NCI-H2029 (cell line): ENCODE measurements around the gene WDR12.
A peak's percentile ranks its signal among the peaks of the same experiment; 100 is the strongest.
"Not testable (repeated sequence)": the region's sequence is repeated elsewhere in the genome, so short reads cannot be mapped to it uniquely, and the experiment has no call there.

Source experiments
- DNase-seq: peaks from one replicate; lab custom pipeline; 2025; lab: John Stamatoyannopoulos, UW

Gene WDR12

GRCh38 chr2:202911512-202912341, at the start of gene WDR12, which contains the start of gene CARF:
Gene WDR12 (minus strand): TSS chr2:202911673. CDS start chr2:202911476, 197 bp downstream.
Gene CARF (plus strand): TSS chr2:202912275. CDS start chr2:202941903, 29,628 bp downstream.
- DNase-seq, result peak; percentile 88

- DNase-seq, result no peak
These were observed 49.1 kb upstream of the WDR12 start for GRCh38 chr2:202960524-202960923.

- no peak for DNase-seq
These were observed 39.1 kb upstream of the WDR12 start for GRCh38 chr2:202950592-202950991.

- DNase-seq, result not testable (repeated sequence)
These were observed 37.9 kb upstream of the WDR12 start for GRCh38 chr2:202949333-202949732.

GRCh38 chr2:202945497-202945896, 34.0 kb upstream of the WDR12 start:
- DNase-seq, result no peak

GRCh38 chr2:202944816-202945215, 33.3 kb upstream of the WDR12 start:
- DNase-seq, result no peak

- no peak for DNase-seq
These were observed 32.9 kb upstream of the WDR12 start for GRCh38 chr2:202944408-202944807.

- DNase-seq, result no peak
These were observed 30.3 kb upstream of the WDR12 start for GRCh38 chr2:202941771-202942170.

GRCh38 chr2:202938960-202939359, 27.5 kb upstream of the WDR12 start:
- no peak for DNase-seq

- no peak for DNase-seq
These were observed 23.0 kb upstream of the WDR12 start for GRCh38 chr2:202934456-202934855.

- DNase-seq, result no peak
These were observed 22.5 kb upstream of the WDR12 start for GRCh38 chr2:202933958-202934357.

GRCh38 chr2:202933139-202933510, 21.7 kb upstream of the WDR12 start:
- DNase-seq, result no peak

GRCh38 chr2:202932425-202933138, 21.1 kb upstream of the WDR12 start:
- no peak for DNase-seq

- no peak for DNase-seq
These were observed 7.4 kb upstream of the WDR12 start for GRCh38 chr2:202918860-202919259.

GRCh38 chr2:202912342-202913201, 1.1 kb upstream of the WDR12 start:
- not testable (repeated sequence) for DNase-seq

GRCh38 chr2:202911203-202911511, 316 bp downstream of the WDR12 start:
- no peak for DNase-seq

- no peak for DNase-seq
These were observed 775 bp downstream of the WDR12 start for GRCh38 chr2:202910698-202911097.

GRCh38 chr2:202910250-202910649, 1.2 kb downstream of the WDR12 start:
- DNase-seq, result not testable (repeated sequence)

GRCh38 chr2:202909394-202910192, 1.9 kb downstream of the WDR12 start:
- no peak for DNase-seq

GRCh38 chr2:202908186-202908585, 3.3 kb downstream of the WDR12 start:
- DNase-seq, result no peak

- DNase-seq, result not testable (repeated sequence)
These were observed 6.0 kb downstream of the WDR12 start for GRCh38 chr2:202905507-202905906.

GRCh38 chr2:202885190-202885589, 26.3 kb downstream of the WDR12 start:
- no peak for DNase-seq
